ENCODE data around the gene KIT. TPM values are rescaled to one million over a fixed set of nuclear protein-coding genes. Genes with fewer than 3 reads are reported as not detected.
"Not testable (repeated sequence)": the region's sequence is repeated elsewhere in the genome, so short reads cannot be mapped to it uniquely, and the experiment has no call there.

KIT gene
- 5.9 TPM for total RNA-seq
- 10 to 100 TPM in 1 of 8 donors, 1 to 10 TPM in 7; 5.9 to 10.6 (median 8.4) TPM for polyA plus RNA-seq (ENCODE audit: insufficient read depth in 1 of 8, insufficient read length in 8 of 8, low replicate concordance in 1 of 8)
- long read RNA-seq, donor 1, partial matches to known transcripts, result 0 of 1 reads
- long read RNA-seq, donor 1, other reads (novel, unspliced or antisense), result 0 of 1 reads
- long read RNA-seq, donor 2, result 0 reads
- long read RNA-seq, donor 3, result 0 reads
- long read RNA-seq, donor 4, partial matches to known transcripts, result 0 of 1 reads
- long read RNA-seq, donor 4, other reads (novel, unspliced or antisense), result 0 of 1 reads
- long read RNA-seq, donor 5, full-length matches to known transcripts, result 6 of 6 reads
- long read RNA-seq, donor 5, partial matches to known transcripts, result 0 of 6 reads
- long read RNA-seq, donor 5, other reads (novel, unspliced or antisense), result 0 of 6 reads
- long read RNA-seq, donor 6, partial matches to known transcripts, result 0 of 2 reads
- long read RNA-seq, donor 6, other reads (novel, unspliced or antisense), result 0 of 2 reads
- long read RNA-seq, donor 7, result 0 reads
- long read RNA-seq, donor 8, full-length matches to known transcripts, result 4 of 4 reads
- long read RNA-seq, donor 8, partial matches to known transcripts, result 0 of 4 reads
- long read RNA-seq, donor 8, other reads (novel, unspliced or antisense), result 0 of 4 reads
- long read RNA-seq, donor 9, result 0 reads
- long read RNA-seq, donor 10, result 0 reads
- long read RNA-seq, donor 11, partial matches to known transcripts, result 0 of 1 reads
- long read RNA-seq, donor 11, other reads (novel, unspliced or antisense), result 0 of 1 reads

GRCh38 chr4:54657551-54658251 is at the start of gene KIT:
KIT (plus strand) TSS chr4:54657957; CDS start chr4:54658015, 58 bp downstream.
- Histone ChIP-seq H3K4me1 (ENCODE audit: control insufficient read depth, insufficient read depth, low read length) (peaks cover 20% of the 10 kb centered on the region), H3K4me3 (ENCODE audit: low read length) (peak within 1 kb of the TSS; percentile 55), H3K27ac (ENCODE audit: low read length) (peak within 1 kb of the TSS; percentile 63), H3K27me3 (ENCODE audit: control insufficient read depth, insufficient read depth, low read length) (peaks cover 34% of the 10 kb centered on the region), H3K9me3 (replicated peaks; ENCODE audit: control insufficient read depth, low read depth, low read length) (no peaks in the 10 kb centered on the region), H3K36me3 (ENCODE audit: control insufficient read depth, insufficient read depth, low read length) (no peaks in the 10 kb centered on the region)
- under 1% methylated on average over 67 of the region's 72 CpGs for WGBS (ENCODE audit: insufficient coverage)
- DNase-seq, result peak; percentile 78

GRCh38 chr4:54609310-54609709 is 48.4 kb upstream of the KIT start:
- Histone ChIP-seq H3K4me1 (ENCODE audit: control insufficient read depth, insufficient read depth, low read length) (no peaks in the 10 kb centered on the region), H3K9me3 (replicated peaks; ENCODE audit: control insufficient read depth, low read depth, low read length) (no peaks in the 10 kb centered on the region), H3K4me3 (ENCODE audit: low read length) (no peak overlapping the region), H3K27ac (ENCODE audit: low read length) (no peak overlapping the region), H3K27me3 (ENCODE audit: control insufficient read depth, insufficient read depth, low read length) (no peaks in the 10 kb centered on the region), H3K36me3 (ENCODE audit: control insufficient read depth, insufficient read depth, low read length) (no peaks in the 10 kb centered on the region)
- no CpG with 5 or more reads among the region's 1 CpG for WGBS (ENCODE audit: insufficient coverage)
- no peak for DNase-seq

GRCh38 chr4:54614149-54614548 is 43.6 kb upstream of the KIT start:
- Histone ChIP-seq H3K4me1 (ENCODE audit: control insufficient read depth, insufficient read depth, low read length) (no peaks in the 10 kb centered on the region), H3K27ac (ENCODE audit: low read length) (no peak overlapping the region), H3K27me3 (ENCODE audit: control insufficient read depth, insufficient read depth, low read length) (no peaks in the 10 kb centered on the region), H3K4me3 (ENCODE audit: low read length) (no peak overlapping the region), H3K36me3 (ENCODE audit: control insufficient read depth, insufficient read depth, low read length) (no peaks in the 10 kb centered on the region), H3K9me3 (replicated peaks; ENCODE audit: control insufficient read depth, low read depth, low read length) (no peaks in the 10 kb centered on the region)
- 75% methylated on average over 4 of the region's 4 CpGs for WGBS (ENCODE audit: insufficient coverage)
- DNase-seq, result no peak

GRCh38 chr4:54620773-54621172 is 37.0 kb upstream of the KIT start:
- Histone ChIP-seq H3K4me3 (ENCODE audit: low read length) (no peak overlapping the region), H3K36me3 (ENCODE audit: control insufficient read depth, insufficient read depth, low read length) (no peaks in the 10 kb centered on the region), H3K4me1 (ENCODE audit: control insufficient read depth, insufficient read depth, low read length) (no peaks in the 10 kb centered on the region), H3K27me3 (ENCODE audit: control insufficient read depth, insufficient read depth, low read length) (no peaks in the 10 kb centered on the region), H3K27ac (ENCODE audit: low read length) (no peak overlapping the region), H3K9me3 (replicated peaks; ENCODE audit: control insufficient read depth, low read depth, low read length) (no peaks in the 10 kb centered on the region)
- no CpG with 5 or more reads among the region's 3 CpGs for WGBS (ENCODE audit: insufficient coverage)
- DNase-seq, result no peak

- Histone ChIP-seq H3K4me3 (ENCODE audit: low read length) (no peak overlapping the region), H3K36me3 (ENCODE audit: control insufficient read depth, insufficient read depth, low read length) (no peaks in the 10 kb centered on the region), H3K9me3 (replicated peaks; ENCODE audit: control insufficient read depth, low read depth, low read length) (no peaks in the 10 kb centered on the region), H3K4me1 (ENCODE audit: control insufficient read depth, insufficient read depth, low read length) (no peaks in the 10 kb centered on the region), H3K27me3 (ENCODE audit: control insufficient read depth, insufficient read depth, low read length) (peaks cover 3% of the 10 kb centered on the region), H3K27ac (ENCODE audit: low read length) (no peak overlapping the region)
- no CpG with 5 or more reads among the region's 2 CpGs for WGBS (ENCODE audit: insufficient coverage)
- DNase-seq, result peak; percentile 41
Observed at GRCh38 chr4:54625391-54625790, 32.4 kb upstream of the KIT start.

GRCh38 chr4:54626113-54626512 is 31.6 kb upstream of the KIT start:
- H3K4me3 ChIP-seq (ENCODE audit: low read length), result no peak overlapping the region
- no peaks in the 10 kb centered on the region for H3K36me3 ChIP-seq (ENCODE audit: control insufficient read depth, insufficient read depth, low read length)
- no peak for DNase-seq
- H3K4me1 ChIP-seq (ENCODE audit: control insufficient read depth, insufficient read depth, low read length), result no peaks in the 10 kb centered on the region
- H3K9me3 ChIP-seq (replicated peaks; ENCODE audit: control insufficient read depth, low read depth, low read length), result no peaks in the 10 kb centered on the region
- H3K27ac ChIP-seq (ENCODE audit: low read length), result no peak overlapping the region
- H3K27me3 ChIP-seq (ENCODE audit: control insufficient read depth, insufficient read depth, low read length), result peaks cover 3% of the 10 kb centered on the region
- WGBS (ENCODE audit: insufficient coverage), result 63% methylated on average over 7 of the region's 7 CpGs

GRCh38 chr4:54632537-54632936 is 25.2 kb upstream of the KIT start:
- DNase-seq, result no peak
- Histone ChIP-seq H3K27ac (ENCODE audit: low read length) (no peak overlapping the region), H3K9me3 (replicated peaks; ENCODE audit: control insufficient read depth, low read depth, low read length) (no peaks in the 10 kb centered on the region), H3K27me3 (ENCODE audit: control insufficient read depth, insufficient read depth, low read length) (no peaks in the 10 kb centered on the region), H3K4me1 (ENCODE audit: control insufficient read depth, insufficient read depth, low read length) (no peaks in the 10 kb centered on the region), H3K4me3 (ENCODE audit: low read length) (no peak overlapping the region), H3K36me3 (ENCODE audit: control insufficient read depth, insufficient read depth, low read length) (no peaks in the 10 kb centered on the region)
- whole genome bisulfite sequencing (ENCODE audit: insufficient coverage), result 97% methylated on average over 29 of the region's 29 CpGs

GRCh38 chr4:54633102-54633740 is 24.5 kb upstream of the KIT start:
- H3K9me3 ChIP-seq (replicated peaks; ENCODE audit: control insufficient read depth, low read depth, low read length); H3K4me1 ChIP-seq (ENCODE audit: control insufficient read depth, insufficient read depth, low read length); H3K27ac ChIP-seq (ENCODE audit: low read length); H3K27me3 ChIP-seq (ENCODE audit: control insufficient read depth, insufficient read depth, low read length); DNase-seq; H3K4me3 ChIP-seq (ENCODE audit: low read length); H3K36me3 ChIP-seq (ENCODE audit: control insufficient read depth, insufficient read depth, low read length): not testable (repeated sequence)
- 76% methylated on average over 6 of the region's 18 CpGs for WGBS (ENCODE audit: insufficient coverage)

- Histone ChIP-seq H3K27me3 (ENCODE audit: control insufficient read depth, insufficient read depth, low read length) (no peaks in the 10 kb centered on the region), H3K27ac (ENCODE audit: low read length) (no peak overlapping the region), H3K36me3 (ENCODE audit: control insufficient read depth, insufficient read depth, low read length) (no peaks in the 10 kb centered on the region), H3K9me3 (replicated peaks; ENCODE audit: control insufficient read depth, low read depth, low read length) (no peaks in the 10 kb centered on the region), H3K4me3 (ENCODE audit: low read length) (no peak overlapping the region), H3K4me1 (ENCODE audit: control insufficient read depth, insufficient read depth, low read length) (no peaks in the 10 kb centered on the region)
- DNase-seq, result no peak
- WGBS (ENCODE audit: insufficient coverage), result no CpG with 5 or more reads among the region's 3 CpGs
Observed at GRCh38 chr4:54635318-54635717, 22.4 kb upstream of the KIT start.
